Measurements from ENCODE around the gene APOD.

Gene APOD

GRCh38 chr3:195549931-195550519 lies 33.7 kb downstream of the APOD start:
- no peak for TF ChIP-seq CTCF (IDR thresholded peaks at IDR 0.05; ENCODE audit: low read depth, low read length)
- no peak for DNase-seq (ENCODE audit: extremely low read depth, low read depth)

DNA sequence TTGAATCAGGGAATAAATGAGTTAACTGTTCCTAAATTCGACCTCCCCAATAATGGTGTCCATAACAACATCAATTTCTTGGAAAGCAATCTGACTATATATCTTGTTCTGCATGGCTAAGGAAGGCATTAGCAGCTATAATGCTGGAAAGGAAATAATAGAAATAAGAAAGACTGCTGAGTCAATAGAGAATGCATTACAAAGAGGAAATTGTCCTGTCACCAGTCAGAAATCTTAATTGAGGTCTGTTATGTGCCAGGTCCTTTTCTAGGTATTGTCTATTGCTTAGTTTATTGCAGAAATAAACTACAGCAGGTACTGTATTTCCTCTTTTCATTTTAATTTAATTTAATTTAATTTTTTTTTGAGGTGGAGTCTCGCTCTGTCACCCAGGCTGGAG lies 34.8 kb downstream of the APOD start:
- no peak for TF ChIP-seq CTCF (IDR thresholded peaks at IDR 0.05; ENCODE audit: low read depth, low read length)
- DNase-seq (ENCODE audit: extremely low read depth, low read depth) = no peak

GRCh38 chr3:195548501-195548900 lies 35.2 kb downstream of the APOD start:
- no peak for DNase-seq (ENCODE audit: extremely low read depth, low read depth)
- TF ChIP-seq CTCF (IDR thresholded peaks at IDR 0.05; ENCODE audit: low read depth, low read length) = no peak

DNA sequence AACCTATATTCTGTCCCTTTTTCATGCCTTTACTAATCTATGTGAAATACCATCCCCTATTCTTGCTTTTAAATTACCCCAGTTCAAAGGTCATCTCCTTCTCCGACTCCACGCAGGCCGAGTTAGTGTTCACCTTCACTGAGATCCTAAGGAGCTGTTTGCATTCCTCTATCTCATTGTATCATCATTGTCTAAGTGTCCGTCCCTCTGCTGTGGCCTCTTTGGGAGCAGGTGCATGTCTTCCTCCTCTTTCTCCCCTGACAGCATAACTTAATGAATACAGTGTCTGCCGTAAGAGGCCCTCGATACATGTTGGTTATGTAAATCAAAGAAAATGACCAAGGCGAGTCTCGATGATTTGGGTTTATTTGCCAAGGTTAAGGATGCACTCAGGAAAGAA lies 35.7 kb downstream of the APOD start:
- DNase-seq (ENCODE audit: extremely low read depth, low read depth) = no peak
- TF ChIP-seq CTCF (IDR thresholded peaks at IDR 0.05; ENCODE audit: low read depth, low read length) = no peak

DNA sequence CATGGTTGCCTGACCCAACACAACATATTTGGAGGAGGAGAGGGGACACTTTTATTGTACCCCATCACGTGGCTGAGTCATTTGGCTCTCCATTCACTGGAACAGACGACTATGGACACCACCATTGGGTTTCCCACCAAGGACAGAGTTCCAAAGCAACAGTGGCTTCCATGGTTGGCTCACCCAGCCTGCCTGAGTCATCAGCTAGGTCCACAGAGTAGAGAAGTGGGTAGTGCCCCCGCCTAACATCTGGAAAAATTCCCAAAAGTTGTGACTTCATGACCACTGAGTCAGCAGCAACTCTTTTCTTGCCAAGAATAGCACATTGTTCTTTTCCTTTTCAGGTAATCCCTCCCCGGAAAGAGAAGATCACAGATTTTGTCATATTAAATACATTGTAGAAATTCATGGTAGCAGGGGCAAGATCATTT lies 37.6 kb downstream of the APOD start:
- peak; percentile 52 for DNase-seq (ENCODE audit: extremely low read depth, low read depth)
- no peak for TF ChIP-seq CTCF (IDR thresholded peaks at IDR 0.05; ENCODE audit: low read depth, low read length)

- no peak for DNase-seq (ENCODE audit: extremely low read depth, low read depth)
- TF ChIP-seq CTCF (IDR thresholded peaks at IDR 0.05; ENCODE audit: low read depth, low read length) = no peak
These were observed 39.1 kb downstream of the APOD start for GRCh38 chr3:195544634-195545033.

GRCh38 chr3:195544230-195544536 lies 39.6 kb downstream of the APOD start:
- no peak for TF ChIP-seq CTCF (IDR thresholded peaks at IDR 0.05; ENCODE audit: low read depth, low read length)

More at GRCh38 chr3:195544230-195544536, 39.6 kb downstream of the APOD start:
- no peak for DNase-seq (ENCODE audit: extremely low read depth, low read depth)

Measured in AG09319 (cell line).